ENCODE results near the gene AKR1B1. TPM values are rescaled to one million over a fixed set of nuclear protein-coding genes. Genes with fewer than 3 reads are reported as not detected.

AKR1B1 gene
- total RNA-seq (ENCODE audit: low replicate concordance) = 78.4 and 138 TPM in 2 replicates
- long read RNA-seq, transcript AKR1B1-201 (10 exons, 1,409 nt) = major isoform, 234 of 268 reads
- long read RNA-seq, partial matches to known transcripts = 18 of 268 reads
- long read RNA-seq, other reads (novel, unspliced or antisense) = 14 of 268 reads

DNA sequence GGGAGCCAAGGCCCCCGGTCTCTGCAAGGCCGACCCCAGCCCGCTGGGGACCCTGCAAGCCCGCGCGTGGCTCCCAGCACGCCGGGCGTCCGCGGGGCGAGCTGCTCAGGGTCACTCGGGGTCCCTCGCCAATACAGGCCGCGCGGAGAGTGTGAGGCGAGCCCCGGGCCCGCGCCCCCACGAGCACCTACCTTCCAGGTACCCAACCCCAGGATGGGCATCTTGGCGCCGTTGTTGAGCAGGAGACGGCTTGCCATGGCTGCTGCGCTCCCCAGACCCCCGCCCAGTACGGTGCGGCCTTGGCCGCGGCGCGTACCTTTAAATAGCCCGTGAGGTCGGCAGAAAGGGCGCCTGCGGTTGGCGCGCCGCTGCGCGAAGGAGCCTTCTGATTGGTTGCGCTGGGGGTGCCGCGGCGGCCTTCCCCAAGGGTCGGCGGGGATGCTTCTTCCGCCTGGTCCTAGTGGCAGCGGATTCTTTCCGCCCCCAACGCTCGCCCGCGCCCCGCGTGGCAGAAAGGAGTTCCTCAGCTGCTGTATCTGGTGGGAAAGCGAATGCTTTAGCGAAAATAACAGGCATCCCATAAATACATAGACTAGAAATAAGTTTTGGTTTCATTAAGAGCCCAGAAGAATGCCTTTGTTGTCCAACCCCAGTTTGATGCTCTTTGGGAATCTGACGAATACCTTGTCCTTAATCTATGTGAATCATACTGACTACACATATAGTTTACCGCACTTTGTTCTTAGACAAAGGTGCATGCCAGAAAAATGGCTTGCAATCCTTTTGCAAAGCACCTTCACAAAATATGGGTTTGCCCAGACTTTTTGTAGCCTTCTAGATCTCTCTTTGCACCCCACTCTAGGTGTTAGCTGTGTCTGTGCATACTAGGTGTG lies at the start of gene AKR1B1:
Gene AKR1B1, minus strand, starts transcription at position 295 of the 893 bp plus-strand sequence. Its CDS starts 38 bp downstream, at position 257.
- H3K36me3 Mint-ChIP-seq = peaks cover 15% of the 10 kb centered on the region
- TF ChIP-seq, protein P1, sequence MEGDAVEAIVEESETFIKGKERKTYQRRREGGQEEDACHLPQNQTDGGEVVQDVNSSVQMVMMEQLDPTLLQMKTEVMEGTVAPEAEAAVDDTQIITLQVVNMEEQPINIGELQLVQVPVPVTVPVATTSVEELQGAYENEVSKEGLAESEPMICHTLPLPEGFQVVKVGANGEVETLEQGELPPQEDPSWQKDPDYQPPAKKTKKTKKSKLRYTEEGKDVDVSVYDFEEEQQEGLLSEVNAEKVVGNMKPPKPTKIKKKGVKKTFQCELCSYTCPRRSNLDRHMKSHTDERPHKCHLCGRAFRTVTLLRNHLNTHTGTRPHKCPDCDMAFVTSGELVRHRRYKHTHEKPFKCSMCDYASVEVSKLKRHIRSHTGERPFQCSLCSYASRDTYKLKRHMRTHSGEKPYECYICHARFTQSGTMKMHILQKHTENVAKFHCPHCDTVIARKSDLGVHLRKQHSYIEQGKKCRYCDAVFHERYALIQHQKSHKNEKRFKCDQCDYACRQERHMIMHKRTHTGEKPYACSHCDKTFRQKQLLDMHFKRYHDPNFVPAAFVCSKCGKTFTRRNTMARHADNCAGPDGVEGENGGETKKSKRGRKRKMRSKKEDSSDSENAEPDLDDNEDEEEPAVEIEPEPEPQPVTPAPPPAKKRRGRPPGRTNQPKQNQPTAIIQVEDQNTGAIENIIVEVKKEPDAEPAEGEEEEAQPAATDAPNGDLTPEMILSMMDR (conservative IDR thresholded peaks at IDR 0.05) = peak; percentile 78
- peak within 1 kb of the TSS; percentile 90 for H3K4me3 Mint-ChIP-seq
- H3K27ac Mint-ChIP-seq = peak within 1 kb of the TSS; percentile 57
- H3K27me3 Mint-ChIP-seq = no peaks in the 10 kb centered on the region
- peaks cover 29% of the 10 kb centered on the region for H3K4me1 Mint-ChIP-seq (ENCODE audit: unreplicated experiment)
- H3K9me3 Mint-ChIP-seq = no peaks in the 10 kb centered on the region
- DNase-seq (ENCODE audit: extremely low spot score, unreplicated experiment) = peak; percentile 93

DNA sequence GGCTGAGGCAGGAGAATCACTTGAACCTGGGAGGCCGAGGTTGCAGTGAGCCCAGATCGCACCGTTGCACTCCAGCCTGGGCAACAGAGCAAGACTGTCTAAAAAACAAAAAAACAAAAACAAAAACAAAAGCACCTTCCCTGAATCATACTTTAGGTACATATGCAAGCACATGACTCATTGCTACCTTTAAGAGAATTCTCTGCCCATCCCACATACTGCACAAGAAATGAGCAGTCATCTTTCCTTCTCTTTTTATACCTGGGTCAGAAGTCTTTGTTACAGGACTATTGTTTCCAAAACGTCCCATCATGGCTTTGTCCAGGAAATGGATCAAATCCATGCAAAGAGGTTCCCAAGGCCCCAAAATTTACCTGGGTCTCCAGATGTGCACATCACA lies 47.0 kb upstream of the AKR1B1 start:
- no peaks in the 10 kb centered on the region for H3K9me3 Mint-ChIP-seq

DNA sequence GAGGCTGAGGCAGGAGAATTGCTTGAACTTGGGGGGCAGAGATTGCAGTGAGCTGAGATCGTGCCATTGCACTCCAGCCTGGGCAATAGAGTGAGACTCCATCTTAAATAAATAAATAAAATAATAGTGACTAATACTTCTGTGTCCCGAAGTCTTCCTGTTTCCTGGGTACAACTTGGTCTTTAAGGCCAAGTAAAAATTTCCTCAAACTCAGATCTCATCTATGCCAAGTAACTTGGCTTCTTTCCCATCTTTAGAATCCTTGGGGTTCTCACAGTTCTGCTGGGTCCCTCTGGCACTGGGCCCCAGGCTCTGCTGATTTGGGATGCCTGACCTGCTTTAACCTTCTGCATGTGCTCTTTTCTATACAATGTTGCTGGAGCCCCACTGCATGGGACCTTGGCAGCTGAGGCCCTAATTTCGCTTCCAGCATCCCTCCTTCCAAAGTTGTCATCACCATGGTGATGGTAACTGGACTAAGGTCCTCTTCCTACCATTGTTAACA lies 45.8 kb upstream of the AKR1B1 start:
- Mint-ChIP-seq H3K4me1 (ENCODE audit: unreplicated experiment) (no peaks in the 10 kb centered on the region), H3K27ac (no peak overlapping the region), H3K9me3 (no peaks in the 10 kb centered on the region), H3K36me3 (no peaks in the 10 kb centered on the region), H3K27me3 (no peaks in the 10 kb centered on the region), H3K4me3 (no peak overlapping the region)
- no peak for DNase-seq (ENCODE audit: extremely low spot score, unreplicated experiment)
- TF ChIP-seq, protein P1 (conservative IDR thresholded peaks at IDR 0.05) = no peak

More for the DNA sequence above, 47.0 kb upstream of the AKR1B1 start:
- no peaks in the 10 kb centered on the region for H3K4me1 Mint-ChIP-seq (ENCODE audit: unreplicated experiment)
- peak overlapping the region; percentile 62 for H3K27ac Mint-ChIP-seq
- H3K4me3 Mint-ChIP-seq = no peak overlapping the region
- TF ChIP-seq, protein P1 (conservative IDR thresholded peaks at IDR 0.05) = no peak
- H3K36me3 Mint-ChIP-seq = no peaks in the 10 kb centered on the region
- no peaks in the 10 kb centered on the region for H3K27me3 Mint-ChIP-seq
- DNase-seq (ENCODE audit: extremely low spot score, unreplicated experiment) = no peak

GRCh38 chr7:134502463-134503371 lies 43.8 kb upstream of the AKR1B1 start:
- no peak for DNase-seq (ENCODE audit: extremely low spot score, unreplicated experiment)
- no peaks in the 10 kb centered on the region for H3K36me3 Mint-ChIP-seq

More at GRCh38 chr7:134502463-134503371, 43.8 kb upstream of the AKR1B1 start:
- Mint-ChIP-seq H3K4me3 (no peak overlapping the region), H3K27ac (no peak overlapping the region), H3K9me3 (no peaks in the 10 kb centered on the region), H3K4me1 (ENCODE audit: unreplicated experiment) (no peaks in the 10 kb centered on the region), H3K27me3 (no peaks in the 10 kb centered on the region)
- TF ChIP-seq, protein P1 (conservative IDR thresholded peaks at IDR 0.05) = no peak

Measured in type B pancreatic cell (in vitro differentiated cells).